WTC11 (cell line): Measurements from ENCODE around the gene RGS6. TPM values are rescaled to one million over a fixed set of nuclear protein-coding genes. Genes with fewer than 3 reads are reported as not detected.

Experiments
- ATAC-seq: fragments of 200-7000 bp; cut with Tn5 transposase; 2 replicates; pipeline ENCODE4 v1.10.0; 2021; ENCODE audit warnings: mild to moderate bottlenecking, moderate library complexity
- CTCF ChIA-PET: fragments of 300-600 bp; sonication (Branson Sonifier 250); formaldehyde crosslinking; loops from one replicate; lab custom pipeline; 2021; ENCODE audit warnings: antibody characterized with exemption; lab: Charles Lee
- POLR2A ChIA-PET: fragments of 350-600 bp; sonication (Branson Sonifier 250); formaldehyde crosslinking; loops from one replicate; lab custom pipeline; 2021; ENCODE audit warnings: antibody characterized with exemption; lab: Charles Lee
- DNase-seq: peaks from one replicate; pipeline ENCODE4 v3.0.0; 2021; ENCODE audit warnings: low spot score
- H3K27ac Mint-ChIP-seq: 2 replicates; pipeline ENCODE4 v1.8.0; 2021; ENCODE audit warnings: mixed read lengths
- H3K27me3 Mint-ChIP-seq: 2 replicates; pipeline ENCODE4 v1.8.0; 2021; ENCODE audit warnings: low read depth, mild to moderate bottlenecking, moderate library complexity, mixed read lengths
- H3K36me3 Mint-ChIP-seq: 2 replicates; pipeline ENCODE4 v1.8.0; 2021; ENCODE audit warnings: mixed read lengths
- H3K4me1 Mint-ChIP-seq: 2 replicates; pipeline ENCODE4 v1.8.0; 2022; ENCODE audit warnings: mixed read lengths
- H3K4me3 Mint-ChIP-seq: 2 replicates; pipeline ENCODE4 v1.8.0; 2021; ENCODE audit warnings: mild to moderate bottlenecking, moderate library complexity, mixed read lengths
- H3K9me3 Mint-ChIP-seq: 2 replicates; pipeline ENCODE4 v1.8.0; 2021; ENCODE audit warnings: mixed read lengths
- CREM ChIP-seq: sonication (generic); formaldehyde crosslinking; IDR thresholded peaks from 2 replicates; pipeline ENCODE4 v1.8.1; 2022; ENCODE audit warnings: mild to moderate bottlenecking, missing genetic modification reagents, moderate library complexity
- ELF4 ChIP-seq: sonication (generic); formaldehyde crosslinking; IDR thresholded peaks from 2 replicates; pipeline ENCODE4 v1.8.1; 2022; ENCODE audit warnings: low read depth, mild to moderate bottlenecking, moderate library complexity, missing genetic modification reagents
- ETV6 ChIP-seq: sonication (generic); formaldehyde crosslinking; IDR thresholded peaks from 2 replicates; pipeline ENCODE4 v1.8.1; 2022; ENCODE audit warnings: mild to moderate bottlenecking, missing genetic modification reagents
- FOXJ3 ChIP-seq: sonication (generic); formaldehyde crosslinking; IDR thresholded peaks from 2 replicates; pipeline ENCODE4 v1.9.0; 2021; ENCODE audit warnings: missing genetic modification reagents, mild to moderate bottlenecking, borderline replicate concordance
- HMGA2 ChIP-seq: fragments of 250-450 bp; sonication (Bioruptor Pico); IDR thresholded peaks from 2 replicates; pipeline ENCODE4 v1.4.0; 2021; ENCODE audit warnings: mild to moderate bottlenecking, moderate library complexity
- NR1H2 ChIP-seq: sonication (generic); formaldehyde crosslinking; IDR thresholded peaks from 2 replicates; pipeline ENCODE4 v1.9.0; 2021; ENCODE audit warnings: mild to moderate bottlenecking, moderate library complexity, missing genetic modification reagents
- PRRX2 ChIP-seq: fragments of 250-450 bp; sonication (Bioruptor Pico); IDR thresholded peaks from 2 replicates; pipeline ENCODE4 v1.8.0; 2021; ENCODE audit warnings: mild to moderate bottlenecking
- RORB ChIP-seq: fragments of 250-450 bp; sonication (Bioruptor Pico); IDR thresholded peaks from 2 replicates; pipeline ENCODE4 v1.9.0; 2021; ENCODE audit warnings: mild to moderate bottlenecking
- SMAD3 ChIP-seq: sonication (generic); formaldehyde crosslinking; IDR thresholded peaks from 2 replicates; pipeline ENCODE4 v1.8.0; 2022; ENCODE audit warnings: missing genetic modification reagents, mild to moderate bottlenecking, borderline replicate concordance
- SMAD4 ChIP-seq: sonication (generic); formaldehyde crosslinking; IDR thresholded peaks from 2 replicates; pipeline ENCODE4 v1.8.0; 2022; ENCODE audit warnings: mild to moderate bottlenecking, missing genetic modification reagents
- SOX15 ChIP-seq: fragments of 250-450 bp; sonication (Bioruptor Pico); IDR thresholded peaks from 2 replicates; pipeline ENCODE4 v1.9.0; 2021; ENCODE audit warnings: mild to moderate bottlenecking
- TCF7 ChIP-seq: sonication (generic); formaldehyde crosslinking; IDR thresholded peaks from 2 replicates; pipeline ENCODE4 v1.8.0; 2022; ENCODE audit warnings: mild to moderate bottlenecking, low read depth, missing genetic modification reagents, moderate library complexity
- TEAD4 ChIP-seq: sonication (generic); formaldehyde crosslinking; IDR thresholded peaks from 2 replicates; pipeline ENCODE4 v1.8.0; 2022; ENCODE audit warnings: mild to moderate bottlenecking, missing genetic modification reagents
- TP53 ChIP-seq: sonication (generic); formaldehyde crosslinking; IDR thresholded peaks from 2 replicates; pipeline ENCODE4 v1.8.1; 2023; ENCODE audit warnings: mild to moderate bottlenecking, missing genetic modification reagents
- ZNF263 ChIP-seq: sonication (generic); formaldehyde crosslinking; IDR thresholded peaks from 2 replicates; pipeline ENCODE4 v1.8.1; 2022; ENCODE audit warnings: low read depth, mild to moderate bottlenecking, moderate library complexity, missing genetic modification reagents
- total RNA-seq: library from RNA; stranded (reverse); gene quantifications from 3 replicates; pipeline ENCODE4 v1.2.3, GENCODE V29; 2021
- TF ChIP-seq, protein P1 (sequence below): fragments of 250-450 bp; sonication (Bioruptor Pico); IDR thresholded peaks from 2 replicates; pipeline ENCODE4 v2.1.2; 2022; ENCODE audit warnings: mild to moderate bottlenecking, moderate library complexity
- TF ChIP-seq, protein P2 (sequence below): fragments of 250-450 bp; sonication (Bioruptor Pico); IDR thresholded peaks from 2 replicates; pipeline ENCODE4 v1.9.0; 2021; ENCODE audit warnings: mild to moderate bottlenecking, borderline replicate concordance
- TF ChIP-seq, protein P3 (sequence below): sonication (generic); formaldehyde crosslinking; IDR thresholded peaks from 2 replicates; pipeline ENCODE4 v1.8.1; 2022; ENCODE audit warnings: missing genetic modification reagents, borderline replicate concordance
- TF ChIP-seq, protein P4 (sequence below): sonication (generic); formaldehyde crosslinking; IDR thresholded peaks from 2 replicates; pipeline ENCODE4 v1.8.1; 2023; ENCODE audit warnings: mild to moderate bottlenecking, moderate library complexity, missing genetic modification reagents
- TF ChIP-seq, protein P5 (sequence below): fragments of 250-450 bp; sonication (Bioruptor Pico); IDR thresholded peaks from 2 replicates; pipeline ENCODE4 v1.9.0; 2021; ENCODE audit warnings: moderate library complexity, mild to moderate bottlenecking, inconsistent platforms, borderline replicate concordance
- TF ChIP-seq, protein P6 (sequence below): sonication (generic); formaldehyde crosslinking; IDR thresholded peaks from 2 replicates; pipeline ENCODE4 v1.8.1; 2023; ENCODE audit warnings: mild to moderate bottlenecking, missing genetic modification reagents, moderate library complexity
- TF ChIP-seq, protein P7 (sequence below): sonication (generic); formaldehyde crosslinking; IDR thresholded peaks from 2 replicates; pipeline ENCODE4 v1.8.0; 2022; ENCODE audit warnings: mild to moderate bottlenecking, missing genetic modification reagents
- TF ChIP-seq, protein P8 (sequence below): sonication (generic); formaldehyde crosslinking; IDR thresholded peaks from 2 replicates; pipeline ENCODE4 v1.8.0; 2022; ENCODE audit warnings: mild to moderate bottlenecking, missing genetic modification reagents

RGS6 gene
- total RNA-seq, 1 experiment from 2014 or later: 1.0 TPM

DNA sequence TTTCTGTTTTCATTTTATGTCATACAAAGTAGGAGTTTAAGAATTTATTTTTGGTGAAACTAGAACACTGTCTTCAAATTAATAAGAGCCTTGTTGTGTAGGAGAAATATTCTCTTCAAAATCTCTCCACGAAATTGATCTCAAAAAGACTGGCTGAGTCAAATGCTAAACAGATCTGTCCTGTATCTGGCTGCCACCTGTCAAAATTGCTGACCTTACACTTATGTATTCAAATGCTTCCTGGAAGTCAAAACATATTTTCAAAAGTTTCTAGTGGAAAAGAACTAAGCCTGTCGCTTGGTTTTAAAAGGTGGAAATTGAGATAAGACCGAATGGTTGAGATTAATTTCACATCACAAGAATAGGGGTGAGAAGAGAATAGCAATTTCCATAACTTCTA lies 121.4 kb downstream of the RGS6 start:
- no peak for DNase-seq
- no peak overlapping the region for H3K4me3 Mint-ChIP-seq
- TF ChIP-seq SMAD4 (no peak), SMAD3 (no peak), SOX15 (no peak), ETV6 (CRISPR knock-in tag) (no peak), PRRX2 (CRISPR knock-in tag) (no peak), NR1H2 (CRISPR knock-in tag) (no peak), RORB (CRISPR knock-in tag) (no peak), TCF7 (CRISPR knock-in tag) (no peak), CREM (CRISPR knock-in tag) (no peak), ELF4 (CRISPR knock-in tag) (no peak), ZNF263 (CRISPR knock-in tag) (no peak)
- TF ChIP-seq, protein P1, sequence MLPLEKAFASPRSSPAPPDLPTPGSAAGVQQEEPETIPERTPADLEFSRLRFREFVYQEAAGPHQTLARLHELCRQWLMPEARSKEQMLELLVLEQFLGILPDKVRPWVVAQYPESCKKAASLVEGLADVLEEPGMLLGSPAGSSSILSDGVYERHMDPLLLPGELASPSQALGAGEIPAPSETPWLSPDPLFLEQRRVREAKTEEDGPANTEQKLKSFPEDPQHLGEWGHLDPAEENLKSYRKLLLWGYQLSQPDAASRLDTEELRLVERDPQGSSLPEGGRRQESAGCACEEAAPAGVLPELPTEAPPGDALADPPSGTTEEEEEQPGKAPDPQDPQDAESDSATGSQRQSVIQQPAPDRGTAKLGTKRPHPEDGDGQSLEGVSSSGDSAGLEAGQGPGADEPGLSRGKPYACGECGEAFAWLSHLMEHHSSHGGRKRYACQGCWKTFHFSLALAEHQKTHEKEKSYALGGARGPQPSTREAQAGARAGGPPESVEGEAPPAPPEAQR (CRISPR knock-in tag): no peak
- TF ChIP-seq, protein P2, sequence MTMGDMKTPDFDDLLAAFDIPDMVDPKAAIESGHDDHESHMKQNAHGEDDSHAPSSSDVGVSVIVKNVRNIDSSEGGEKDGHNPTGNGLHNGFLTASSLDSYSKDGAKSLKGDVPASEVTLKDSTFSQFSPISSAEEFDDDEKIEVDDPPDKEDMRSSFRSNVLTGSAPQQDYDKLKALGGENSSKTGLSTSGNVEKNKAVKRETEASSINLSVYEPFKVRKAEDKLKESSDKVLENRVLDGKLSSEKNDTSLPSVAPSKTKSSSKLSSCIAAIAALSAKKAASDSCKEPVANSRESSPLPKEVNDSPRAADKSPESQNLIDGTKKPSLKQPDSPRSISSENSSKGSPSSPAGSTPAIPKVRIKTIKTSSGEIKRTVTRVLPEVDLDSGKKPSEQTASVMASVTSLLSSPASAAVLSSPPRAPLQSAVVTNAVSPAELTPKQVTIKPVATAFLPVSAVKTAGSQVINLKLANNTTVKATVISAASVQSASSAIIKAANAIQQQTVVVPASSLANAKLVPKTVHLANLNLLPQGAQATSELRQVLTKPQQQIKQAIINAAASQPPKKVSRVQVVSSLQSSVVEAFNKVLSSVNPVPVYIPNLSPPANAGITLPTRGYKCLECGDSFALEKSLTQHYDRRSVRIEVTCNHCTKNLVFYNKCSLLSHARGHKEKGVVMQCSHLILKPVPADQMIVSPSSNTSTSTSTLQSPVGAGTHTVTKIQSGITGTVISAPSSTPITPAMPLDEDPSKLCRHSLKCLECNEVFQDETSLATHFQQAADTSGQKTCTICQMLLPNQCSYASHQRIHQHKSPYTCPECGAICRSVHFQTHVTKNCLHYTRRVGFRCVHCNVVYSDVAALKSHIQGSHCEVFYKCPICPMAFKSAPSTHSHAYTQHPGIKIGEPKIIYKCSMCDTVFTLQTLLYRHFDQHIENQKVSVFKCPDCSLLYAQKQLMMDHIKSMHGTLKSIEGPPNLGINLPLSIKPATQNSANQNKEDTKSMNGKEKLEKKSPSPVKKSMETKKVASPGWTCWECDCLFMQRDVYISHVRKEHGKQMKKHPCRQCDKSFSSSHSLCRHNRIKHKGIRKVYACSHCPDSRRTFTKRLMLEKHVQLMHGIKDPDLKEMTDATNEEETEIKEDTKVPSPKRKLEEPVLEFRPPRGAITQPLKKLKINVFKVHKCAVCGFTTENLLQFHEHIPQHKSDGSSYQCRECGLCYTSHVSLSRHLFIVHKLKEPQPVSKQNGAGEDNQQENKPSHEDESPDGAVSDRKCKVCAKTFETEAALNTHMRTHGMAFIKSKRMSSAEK (CRISPR knock-in tag): no peak
- TF ChIP-seq, protein P3, sequence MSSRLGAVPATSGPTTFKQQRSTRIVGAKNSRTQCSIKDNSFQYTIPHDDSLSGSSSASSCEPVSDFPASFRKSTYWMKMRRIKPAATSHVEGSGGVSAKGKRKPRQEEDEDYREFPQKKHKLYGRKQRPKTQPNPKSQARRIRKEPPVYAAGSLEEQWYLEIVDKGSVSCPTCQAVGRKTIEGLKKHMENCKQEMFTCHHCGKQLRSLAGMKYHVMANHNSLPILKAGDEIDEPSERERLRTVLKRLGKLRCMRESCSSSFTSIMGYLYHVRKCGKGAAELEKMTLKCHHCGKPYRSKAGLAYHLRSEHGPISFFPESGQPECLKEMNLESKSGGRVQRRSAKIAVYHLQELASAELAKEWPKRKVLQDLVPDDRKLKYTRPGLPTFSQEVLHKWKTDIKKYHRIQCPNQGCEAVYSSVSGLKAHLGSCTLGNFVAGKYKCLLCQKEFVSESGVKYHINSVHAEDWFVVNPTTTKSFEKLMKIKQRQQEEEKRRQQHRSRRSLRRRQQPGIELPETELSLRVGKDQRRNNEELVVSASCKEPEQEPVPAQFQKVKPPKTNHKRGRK: no peak
- TF ChIP-seq, protein P4, sequence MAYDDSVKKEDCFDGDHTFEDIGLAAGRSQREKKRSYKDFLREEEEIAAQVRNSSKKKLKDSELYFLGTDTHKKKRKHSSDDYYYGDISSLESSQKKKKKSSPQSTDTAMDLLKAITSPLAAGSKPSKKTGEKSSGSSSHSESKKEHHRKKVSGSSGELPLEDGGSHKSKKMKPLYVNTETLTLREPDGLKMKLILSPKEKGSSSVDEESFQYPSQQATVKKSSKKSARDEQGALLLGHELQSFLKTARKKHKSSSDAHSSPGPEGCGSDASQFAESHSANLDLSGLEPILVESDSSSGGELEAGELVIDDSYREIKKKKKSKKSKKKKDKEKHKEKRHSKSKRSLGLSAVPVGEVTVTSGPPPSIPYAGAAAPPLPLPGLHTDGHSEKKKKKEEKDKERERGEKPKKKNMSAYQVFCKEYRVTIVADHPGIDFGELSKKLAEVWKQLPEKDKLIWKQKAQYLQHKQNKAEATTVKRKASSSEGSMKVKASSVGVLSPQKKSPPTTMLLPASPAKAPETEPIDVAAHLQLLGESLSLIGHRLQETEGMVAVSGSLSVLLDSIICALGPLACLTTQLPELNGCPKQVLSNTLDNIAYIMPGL (CRISPR knock-in tag): no peak
- TF ChIP-seq, protein P5, sequence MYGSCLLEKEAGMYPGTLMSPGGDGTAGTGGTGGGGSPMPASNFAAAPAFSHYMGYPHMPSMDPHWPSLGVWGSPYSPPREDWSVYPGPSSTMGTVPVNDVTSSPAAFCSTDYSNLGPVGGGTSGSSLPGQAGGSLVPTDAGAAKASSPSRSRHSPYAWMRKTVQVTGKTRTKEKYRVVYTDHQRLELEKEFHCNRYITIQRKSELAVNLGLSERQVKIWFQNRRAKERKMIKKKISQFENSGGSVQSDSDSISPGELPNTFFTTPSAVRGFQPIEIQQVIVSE (CRISPR knock-in tag): no peak
- no peak overlapping the region for H3K27ac Mint-ChIP-seq
- POLR2A ChIA-PET: no interaction called here
- H3K4me1 Mint-ChIP-seq: peaks cover 24% of the 10 kb centered on the region
- CTCF ChIA-PET: no interaction called here
- no peaks in the 10 kb centered on the region for H3K36me3 Mint-ChIP-seq
- ATAC-seq: no peak
- no peaks in the 10 kb centered on the region for H3K9me3 Mint-ChIP-seq
- no peaks in the 10 kb centered on the region for H3K27me3 Mint-ChIP-seq

DNA sequence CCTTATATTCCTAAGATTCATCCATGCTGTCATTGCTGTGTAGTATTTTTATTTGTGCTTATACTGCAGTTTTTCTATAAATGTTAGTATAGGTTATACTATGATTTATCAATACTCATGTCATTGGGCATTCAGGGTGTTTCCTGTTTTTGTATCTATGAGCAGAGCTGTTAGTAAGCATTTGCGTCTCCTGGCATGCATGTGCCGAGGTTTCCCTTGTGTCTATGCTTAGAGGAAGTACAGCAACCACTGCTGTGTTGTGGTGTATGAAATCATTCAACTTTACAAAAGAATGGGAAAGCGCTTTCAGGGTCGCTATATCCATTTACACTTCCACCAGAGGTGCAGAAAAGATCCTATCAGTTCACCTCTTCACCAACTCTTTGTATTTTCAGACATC lies 122.7 kb downstream of the RGS6 start:
- DNase-seq: no peak

More for the DNA sequence above, 122.7 kb downstream of the RGS6 start:
- ChIA-PET CTCF (no interaction called here), POLR2A (no interaction called here)
- no peaks in the 10 kb centered on the region for H3K36me3 Mint-ChIP-seq
- peaks cover 14% of the 10 kb centered on the region for H3K4me1 Mint-ChIP-seq
- H3K27me3 Mint-ChIP-seq: no peaks in the 10 kb centered on the region
- H3K27ac Mint-ChIP-seq: no peak overlapping the region
- H3K9me3 Mint-ChIP-seq: no peaks in the 10 kb centered on the region
- ATAC-seq: no peak
- TF ChIP-seq, protein P6, sequence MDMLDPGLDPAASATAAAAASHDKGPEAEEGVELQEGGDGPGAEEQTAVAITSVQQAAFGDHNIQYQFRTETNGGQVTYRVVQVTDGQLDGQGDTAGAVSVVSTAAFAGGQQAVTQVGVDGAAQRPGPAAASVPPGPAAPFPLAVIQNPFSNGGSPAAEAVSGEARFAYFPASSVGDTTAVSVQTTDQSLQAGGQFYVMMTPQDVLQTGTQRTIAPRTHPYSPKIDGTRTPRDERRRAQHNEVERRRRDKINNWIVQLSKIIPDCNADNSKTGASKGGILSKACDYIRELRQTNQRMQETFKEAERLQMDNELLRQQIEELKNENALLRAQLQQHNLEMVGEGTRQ (CRISPR knock-in tag): no peak
- TF ChIP-seq FOXJ3 (CRISPR knock-in tag) (no peak), HMGA2 (CRISPR knock-in tag) (no peak), TP53 (CRISPR knock-in tag) (no peak), TEAD4 (no peak)
- TF ChIP-seq, protein P7, sequence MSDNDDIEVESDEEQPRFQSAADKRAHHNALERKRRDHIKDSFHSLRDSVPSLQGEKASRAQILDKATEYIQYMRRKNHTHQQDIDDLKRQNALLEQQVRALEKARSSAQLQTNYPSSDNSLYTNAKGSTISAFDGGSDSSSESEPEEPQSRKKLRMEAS: no peak
- TF ChIP-seq, protein P8, sequence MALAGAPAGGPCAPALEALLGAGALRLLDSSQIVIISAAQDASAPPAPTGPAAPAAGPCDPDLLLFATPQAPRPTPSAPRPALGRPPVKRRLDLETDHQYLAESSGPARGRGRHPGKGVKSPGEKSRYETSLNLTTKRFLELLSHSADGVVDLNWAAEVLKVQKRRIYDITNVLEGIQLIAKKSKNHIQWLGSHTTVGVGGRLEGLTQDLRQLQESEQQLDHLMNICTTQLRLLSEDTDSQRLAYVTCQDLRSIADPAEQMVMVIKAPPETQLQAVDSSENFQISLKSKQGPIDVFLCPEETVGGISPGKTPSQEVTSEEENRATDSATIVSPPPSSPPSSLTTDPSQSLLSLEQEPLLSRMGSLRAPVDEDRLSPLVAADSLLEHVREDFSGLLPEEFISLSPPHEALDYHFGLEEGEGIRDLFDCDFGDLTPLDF (CRISPR knock-in tag): no peak
- TF ChIP-seq, protein P4 (CRISPR knock-in tag): no peak
- TF ChIP-seq, all 79 proteins: peak for 0
- H3K4me3 Mint-ChIP-seq: no peak overlapping the region
